Mesenchymal stem cell (in vitro differentiated cells and primary cell): Measurements from ENCODE around the gene ARHGAP33.
A peak's percentile ranks its signal among the peaks of the same experiment; 100 is the strongest.

Source experiments
- DNase-seq: peaks from one replicate; pipeline ENCODE4 v3.0.0-alpha.2; 2013
- H2AFZ ChIP-seq: one replicate; pipeline ENCODE4 v1.6.1; 2013; ENCODE audit warnings: low read depth, mild to moderate bottlenecking, control low read depth, inconsistent platforms, low read length, moderate library complexity
- H2AK5ac ChIP-seq: 2 replicates; pipeline ENCODE4 v1.6.1; 2013; ENCODE audit warnings: low read length, moderate library complexity, mild to moderate bottlenecking, inconsistent platforms; ENCODE audit not compliant: severe bottlenecking
- H2BK120ac ChIP-seq: one replicate; pipeline ENCODE4 v1.6.1; 2013; ENCODE audit warnings: low read depth, mild to moderate bottlenecking, inconsistent platforms, low read length, moderate library complexity
- H2BK12ac ChIP-seq, 2 experiments: one replicate each; pipeline ENCODE4 v1.6.1; 2013; ENCODE audit warnings: inconsistent platforms in 2 of 2, low read length in 2 of 2, mild to moderate bottlenecking in 2 of 2, moderate library complexity in 2 of 2, control low read depth in 1 of 2
- H2BK15ac ChIP-seq: one replicate; pipeline ENCODE4 v1.6.1; 2013; ENCODE audit warnings: mild to moderate bottlenecking, low read depth, inconsistent platforms; ENCODE audit not compliant: poor library complexity, severe bottlenecking
- H2BK5ac ChIP-seq: 2 replicates; pipeline ENCODE4 v1.6.1; 2013; ENCODE audit warnings: low read depth, mild to moderate bottlenecking, low read length, control low read depth, inconsistent platforms; ENCODE audit not compliant: poor library complexity, severe bottlenecking
- H3K14ac ChIP-seq, 2 experiments: one replicate each; pipeline ENCODE4 v1.6.1; 2013; ENCODE audit warnings: inconsistent platforms in 2 of 2, low read length in 2 of 2, control low read depth in 1 of 2, mild to moderate bottlenecking in 1 of 2, moderate library complexity in 1 of 2
- H3K18ac ChIP-seq, 2 experiments: one replicate each; pipeline ENCODE4 v1.6.1; 2013; ENCODE audit warnings: inconsistent platforms in 2 of 2, low read length in 2 of 2, control low read depth in 1 of 2, low read depth in 1 of 2, mild to moderate bottlenecking in 1 of 2
- H3K23ac ChIP-seq, 2 experiments: one replicate each; pipeline ENCODE4 v1.6.1; 2013; ENCODE audit warnings: inconsistent platforms in 2 of 2, low read length in 2 of 2, mild to moderate bottlenecking in 2 of 2, moderate library complexity in 2 of 2, control low read depth in 1 of 2
- H3K27ac ChIP-seq: 2 replicates; pipeline ENCODE4 v1.5.1; 2013; ENCODE audit warnings: mild to moderate bottlenecking, moderate library complexity, low read length, control low read depth, inconsistent platforms; ENCODE audit not compliant: poor library complexity, severe bottlenecking
- H3K27me3 ChIP-seq, 2 experiments: 2 replicates each; pipeline versions ENCODE4 v1.6.1 to v1.7.0; 2013; ENCODE audit warnings: low read length in 2 of 2, mild to moderate bottlenecking in 2 of 2, moderate library complexity in 2 of 2, control low read depth in 1 of 2, inconsistent platforms in 1 of 2; ENCODE audit not compliant: control insufficient read depth in 1 of 2, insufficient read depth in 1 of 2
- H3K36me3 ChIP-seq, 2 experiments: 2 replicates each; pipeline versions ENCODE4 v1.6.1 to v1.7.0; 2013; ENCODE audit warnings: low read length in 2 of 2, control low read depth in 1 of 2, inconsistent platforms in 1 of 2, low read depth in 1 of 2, mild to moderate bottlenecking in 1 of 2; ENCODE audit not compliant: insufficient read depth in 2 of 2, control insufficient read depth in 1 of 2
- H3K4ac ChIP-seq, 2 experiments: one replicate each; pipeline ENCODE4 v1.6.1; 2013; ENCODE audit warnings: inconsistent platforms in 2 of 2, low read length in 2 of 2, mild to moderate bottlenecking in 2 of 2, moderate library complexity in 2 of 2, control low read depth in 1 of 2, low read depth in 1 of 2
- H3K4me1 ChIP-seq: 2 replicates; pipeline ENCODE4 v1.6.1; 2013; ENCODE audit warnings: low read depth, low read length, control low read depth; ENCODE audit not compliant: control insufficient read depth, insufficient read depth
- H3K4me2 ChIP-seq: 2 replicates; pipeline ENCODE4 v1.6.1; 2013; ENCODE audit warnings: low read length, mild to moderate bottlenecking, inconsistent platforms; ENCODE audit not compliant: poor library complexity, severe bottlenecking
- H3K4me3 ChIP-seq, 2 experiments: 2 replicates each; pipeline versions ENCODE4 v1.5.1 to v1.7.0; 2013; ENCODE audit warnings: low read length in 2 of 2, mild to moderate bottlenecking in 2 of 2, control low read depth in 1 of 2, low read depth in 1 of 2; ENCODE audit not compliant: insufficient read depth in 1 of 2
- H3K79me1 ChIP-seq: replicated peaks from 2 replicates; pipeline ENCODE4 v1.6.1; 2013; ENCODE audit warnings: mild to moderate bottlenecking, control low read depth, low read length, inconsistent platforms; ENCODE audit not compliant: poor library complexity, severe bottlenecking
- H3K9ac ChIP-seq: 2 replicates; pipeline ENCODE4 v1.7.0; 2013; ENCODE audit warnings: mild to moderate bottlenecking, low read length, moderate library complexity
- H3K9me3 ChIP-seq: 2 replicates; pipeline ENCODE4 v1.7.0; 2013; ENCODE audit warnings: mild to moderate bottlenecking, low read length; ENCODE audit not compliant: control insufficient read depth
- H4K8ac ChIP-seq: one replicate; pipeline ENCODE4 v1.6.1; 2013; ENCODE audit warnings: inconsistent platforms, mild to moderate bottlenecking, low read length, moderate library complexity
- H4K91ac ChIP-seq: one replicate; pipeline ENCODE4 v1.6.1; 2013; ENCODE audit warnings: mild to moderate bottlenecking, low read length, inconsistent platforms
- WGBS: methylation state at CpG from one replicate; pipeline ENCODE4 v1.1.7; 2013; ENCODE audit warnings: mixed read lengths; 5-methylcytosine and 5-hydroxymethylcytosine counted together

The ARHGAP33 gene

GRCh38 chr19:35783469-35784434, 8.4 kb downstream of the ARHGAP33 start:
- Histone ChIP-seq H3K23ac (no peak overlapping the region), H4K8ac (no peak overlapping the region), H3K9ac (no peak overlapping the region), H2AK5ac (no peak overlapping the region), H3K4ac (no peak overlapping the region), H2BK120ac (no peak overlapping the region), H3K27me3 (no peaks in the 10 kb centered on the region), H2BK5ac (no peak overlapping the region), H3K79me1 (peaks cover 3% of the 10 kb centered on the region), H3K14ac (no peak overlapping the region), H2AFZ (no peak overlapping the region), H3K27ac (no peak overlapping the region), H2BK15ac (no peak overlapping the region), H3K4me3 (no peak overlapping the region), H3K36me3 (peaks cover 15 to 77% of the 10 kb centered on the region in 2 experiments), H2BK12ac (no peak overlapping the region), H3K18ac (no peak overlapping the region), H3K9me3 (no peaks in the 10 kb centered on the region), H3K4me2 (no peak overlapping the region), H3K4me1 (peaks cover 16% of the 10 kb centered on the region), H4K91ac (no peak overlapping the region)
- DNase-seq = no peak
- 83% methylated on average over 25 of the region's 28 CpGs for WGBS

GRCh38 chr19:35784503-35785338, 9.4 kb downstream of the ARHGAP33 start:
- H2BK5ac ChIP-seq = no peak overlapping the region

GRCh38 chr19:35785339-35785627, 9.9 kb downstream of the ARHGAP33 start:
- Histone ChIP-seq H3K4ac (no peak overlapping the region), H2AFZ (no peak overlapping the region), H2BK5ac (no peak overlapping the region), H3K4me2 (no peak overlapping the region), H3K9ac (no peak overlapping the region), H3K18ac (no peak overlapping the region), H3K14ac (no peak overlapping the region), H2BK15ac (no peak overlapping the region), H3K23ac (no peak overlapping the region), H4K91ac (no peak overlapping the region), H3K27ac (no peak overlapping the region), H2BK12ac (no peak overlapping the region), H4K8ac (no peak overlapping the region), H3K79me1 (peaks cover 2% of the 10 kb centered on the region), H3K36me3 (peaks cover 12 to 69% of the 10 kb centered on the region in 2 experiments), H2AK5ac (no peak overlapping the region), H2BK120ac (no peak overlapping the region), H3K4me1 (peaks cover 14% of the 10 kb centered on the region), H3K4me3 (no peak overlapping the region), H3K9me3 (no peaks in the 10 kb centered on the region), H3K27me3 (no peaks in the 10 kb centered on the region)
- DNase-seq = no peak
- WGBS = 85% methylated on average over 9 of the region's 10 CpGs

More at GRCh38 chr19:35784503-35785338, 9.4 kb downstream of the ARHGAP33 start:
- Histone ChIP-seq H2AK5ac (no peak overlapping the region), H3K79me1 (peaks cover 3% of the 10 kb centered on the region), H3K4me2 (no peak overlapping the region), H3K4me1 (peaks cover 15% of the 10 kb centered on the region), H3K23ac (no peak overlapping the region), H3K27me3 (no peaks in the 10 kb centered on the region), H3K18ac (no peak overlapping the region), H3K27ac (no peak overlapping the region), H3K4me3 (no peak overlapping the region), H2BK120ac (no peak overlapping the region), H2BK12ac (peak overlapping the region in 1 of 2 experiments; percentile 16), H3K36me3 (peaks cover 12 to 74% of the 10 kb centered on the region in 2 experiments), H3K14ac (no peak overlapping the region), H2AFZ (no peak overlapping the region), H2BK15ac (no peak overlapping the region), H3K4ac (no peak overlapping the region), H3K9me3 (no peaks in the 10 kb centered on the region), H4K8ac (no peak overlapping the region), H3K9ac (no peak overlapping the region), H4K91ac (no peak overlapping the region)
- no peak for DNase-seq
- 69% methylated on average over 36 of the region's 45 CpGs for WGBS
